Adrenal gland (tissue), 5 donors: Measurements from ENCODE around the gene PTPRN2.

Experiments
- POLR2A ChIP-seq, 2 donors: fragments of 450-650 bp; IDR thresholded peaks; one replicate each; pipeline ENCODE4 v1.6.1; 2017; ENCODE audit warnings: antibody characterized with exemption in 2 of 2, mild to moderate bottlenecking in 2 of 2, moderate library complexity in 1 of 2
- TF ChIP-seq, protein P1 (sequence below), 6 experiments: fragments of 450-650 bp in 4 of 6; fragments of 200-600 bp in 2 of 6; sonication (generic) in 1 of 6; IDR thresholded peaks; 1 replicate in 5 of 6; 2 replicates in 1 of 6; pipeline versions ENCODE4 v1.5.1 to v1.8.0; 2016 to 2021; ENCODE audit warnings: antibody characterized with exemption in 6 of 6, mild to moderate bottlenecking in 2 of 6, moderate library complexity in 1 of 6
- donor health status: DM: no; HTN: no; CAD: no.

GRCh38 chr7:157490465-157490912, 1097.1 kb downstream of the PTPRN2 start:
- TF ChIP-seq, protein P1, sequence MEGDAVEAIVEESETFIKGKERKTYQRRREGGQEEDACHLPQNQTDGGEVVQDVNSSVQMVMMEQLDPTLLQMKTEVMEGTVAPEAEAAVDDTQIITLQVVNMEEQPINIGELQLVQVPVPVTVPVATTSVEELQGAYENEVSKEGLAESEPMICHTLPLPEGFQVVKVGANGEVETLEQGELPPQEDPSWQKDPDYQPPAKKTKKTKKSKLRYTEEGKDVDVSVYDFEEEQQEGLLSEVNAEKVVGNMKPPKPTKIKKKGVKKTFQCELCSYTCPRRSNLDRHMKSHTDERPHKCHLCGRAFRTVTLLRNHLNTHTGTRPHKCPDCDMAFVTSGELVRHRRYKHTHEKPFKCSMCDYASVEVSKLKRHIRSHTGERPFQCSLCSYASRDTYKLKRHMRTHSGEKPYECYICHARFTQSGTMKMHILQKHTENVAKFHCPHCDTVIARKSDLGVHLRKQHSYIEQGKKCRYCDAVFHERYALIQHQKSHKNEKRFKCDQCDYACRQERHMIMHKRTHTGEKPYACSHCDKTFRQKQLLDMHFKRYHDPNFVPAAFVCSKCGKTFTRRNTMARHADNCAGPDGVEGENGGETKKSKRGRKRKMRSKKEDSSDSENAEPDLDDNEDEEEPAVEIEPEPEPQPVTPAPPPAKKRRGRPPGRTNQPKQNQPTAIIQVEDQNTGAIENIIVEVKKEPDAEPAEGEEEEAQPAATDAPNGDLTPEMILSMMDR (IDR thresholded peaks at IDR 0.05), result no peak
- no peak for TF ChIP-seq POLR2A (IDR thresholded peaks at IDR 0.05)
